Activated CD4-positive, CD25-positive, alpha-beta regulatory T cell (primary cell): ENCODE measurements around the gene SF3A1.
A peak's percentile ranks its signal among the peaks of the same experiment; 100 is the strongest.

Source experiments
- DNase-seq, 4 experiments: peaks; one replicate each; lab custom pipeline; 2025; lab: John Stamatoyannopoulos, UW

Gene SF3A1

DNA sequence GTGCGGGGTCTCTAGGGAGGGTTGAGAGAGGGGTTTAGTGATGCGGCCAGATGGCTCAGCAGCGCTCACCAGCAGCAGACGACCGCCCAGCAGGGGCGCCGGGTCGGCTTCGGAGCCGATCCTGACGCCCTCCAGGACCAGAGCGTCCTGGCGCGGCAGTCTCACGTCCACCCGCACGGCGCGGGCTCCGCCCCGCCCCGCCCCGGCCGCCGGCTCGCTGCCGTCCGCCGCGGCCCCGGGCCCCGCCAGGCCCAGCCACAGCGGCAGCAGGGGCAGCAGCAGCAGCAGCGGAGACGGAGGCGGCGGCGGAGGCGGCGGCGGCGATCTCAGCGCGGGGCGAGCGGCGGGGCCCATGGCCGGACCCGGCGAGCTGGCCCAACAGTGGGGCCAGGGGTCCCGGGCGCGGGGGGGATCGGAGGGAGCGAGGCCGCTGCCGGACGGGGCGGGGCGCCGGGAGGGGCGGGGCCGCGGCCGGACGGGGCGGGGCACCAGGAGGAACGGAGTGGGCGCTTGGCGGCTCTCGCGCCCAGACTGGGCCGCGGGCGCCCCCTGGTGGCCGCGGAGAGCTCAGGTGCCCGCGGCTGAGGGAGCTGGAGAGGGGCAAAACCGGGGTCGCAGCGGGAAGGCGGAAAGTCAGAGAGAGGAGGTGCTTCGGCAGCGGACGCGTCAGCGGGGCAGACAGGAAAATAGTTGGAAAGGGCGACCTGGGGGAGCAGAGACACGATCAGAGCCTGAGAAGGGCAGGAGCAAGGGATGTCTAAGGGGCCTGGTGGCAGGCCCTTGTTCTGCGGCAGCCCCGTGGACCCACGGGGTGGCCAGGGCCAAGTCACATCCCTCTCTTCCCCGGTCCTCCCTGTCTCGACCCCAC lies 30.5 kb upstream of the SF3A1 start, which contains the start of gene RNF215:
RNF215 (minus strand) TSS at position 452 of the 868 bp plus-strand sequence; CDS start at position 354, 98 bp downstream.
- DNase-seq: peak; percentile 63 to 68 (median 67)

- DNase-seq: no peak
These were observed 29.9 kb upstream of the SF3A1 start for GRCh38 chr22:30386608-30386959.

- DNase-seq: no peak
These were observed 29.2 kb upstream of the SF3A1 start for GRCh38 chr22:30385942-30386341.

GRCh38 chr22:30383061-30383460 lies 26.4 kb upstream of the SF3A1 start:
- no peak for DNase-seq

GRCh38 chr22:30382340-30382739 lies 25.6 kb upstream of the SF3A1 start:
- no peak for DNase-seq

DNA sequence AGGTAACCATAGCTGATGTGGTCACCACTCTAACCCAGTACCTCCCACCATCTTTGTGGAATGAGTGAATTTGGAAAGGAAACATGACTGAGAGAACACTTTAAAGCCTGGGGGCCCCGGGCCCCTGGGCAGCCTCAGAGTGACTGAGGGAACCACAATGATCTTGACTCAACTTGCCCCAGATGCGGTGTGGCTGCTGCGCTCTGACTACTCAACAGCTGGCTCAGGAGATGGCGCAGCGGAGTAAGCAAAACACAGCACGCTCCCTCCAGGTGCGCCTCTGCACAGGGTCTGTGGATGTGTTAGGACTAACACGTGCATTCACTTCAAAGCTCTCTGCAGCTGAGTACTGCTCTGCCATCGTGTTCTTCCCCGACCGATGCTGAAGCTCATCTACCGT lies 24.6 kb upstream of the SF3A1 start:
- no peak for DNase-seq

DNA sequence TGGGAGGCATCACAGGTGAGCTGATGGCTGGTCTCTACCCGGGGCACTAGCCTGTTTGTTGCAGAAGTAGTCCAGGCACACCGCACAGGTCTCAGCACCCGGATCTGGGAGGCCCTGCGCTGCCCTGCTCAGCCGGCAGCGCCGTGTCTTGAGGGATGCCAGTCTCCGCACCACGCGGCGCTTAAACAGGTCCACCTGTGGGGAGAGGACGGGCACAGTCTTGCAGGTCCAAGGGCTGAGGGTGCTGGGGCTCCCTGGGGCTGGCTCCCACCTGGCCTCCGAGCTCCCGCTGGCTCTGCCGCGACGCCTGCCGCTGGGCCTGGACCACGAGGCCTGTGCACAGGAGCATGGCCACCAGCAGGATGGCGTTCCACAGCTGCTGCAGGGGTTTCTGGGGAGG lies 23.3 kb upstream of the SF3A1 start:
- no peak for DNase-seq

- no peak for DNase-seq
These were observed 18.7 kb upstream of the SF3A1 start for GRCh38 chr22:30375312-30375849.

DNA sequence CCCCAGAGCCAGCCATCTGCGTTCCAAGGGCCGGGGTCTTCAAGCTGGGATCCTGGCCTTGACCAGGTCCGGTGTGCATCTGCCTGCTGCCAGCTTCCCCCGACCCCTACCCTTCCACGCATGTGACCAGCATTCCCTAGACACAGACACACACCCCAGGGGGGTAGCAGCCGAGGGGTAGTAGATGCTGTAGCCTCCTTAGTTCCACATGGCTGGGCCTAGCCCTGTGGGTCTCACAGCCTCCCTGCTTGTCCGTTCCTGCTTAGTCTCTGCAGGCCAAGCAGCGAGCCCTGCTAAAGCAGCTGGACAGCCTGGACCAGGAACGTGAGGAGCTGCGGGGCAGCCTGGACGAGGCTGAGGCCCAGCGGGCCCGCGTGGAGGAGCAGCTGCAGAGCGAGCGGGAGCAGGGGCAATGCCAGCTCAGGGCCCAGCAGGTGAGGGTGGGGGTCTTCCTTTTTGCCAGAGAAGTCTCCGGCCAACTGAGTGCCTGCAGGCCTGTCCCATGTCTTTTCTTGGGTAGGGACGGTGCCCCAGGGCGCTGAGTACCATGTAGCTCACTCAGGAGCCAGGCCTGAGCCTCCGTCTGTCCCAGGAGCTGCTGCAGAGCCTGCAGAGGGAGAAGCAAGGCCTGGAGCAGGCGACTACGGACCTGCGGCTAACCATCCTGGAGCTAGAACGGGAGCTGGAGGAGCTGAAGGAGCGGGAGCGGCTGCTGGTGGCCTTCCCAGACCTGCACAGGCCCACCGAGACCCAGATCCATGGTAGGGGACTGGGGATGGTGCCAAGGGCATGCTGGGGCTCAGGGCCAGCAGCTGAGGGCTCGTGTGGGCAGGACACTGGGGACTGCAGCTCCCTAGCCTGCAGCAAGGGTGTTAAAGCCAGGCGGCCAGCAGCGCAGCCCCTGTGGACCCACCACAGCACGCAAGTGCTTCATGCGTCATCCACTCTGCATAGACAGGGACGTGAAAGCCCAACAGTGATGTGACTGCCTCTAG lies 16.9 kb upstream of the SF3A1 start:
- no peak for DNase-seq

DNA sequence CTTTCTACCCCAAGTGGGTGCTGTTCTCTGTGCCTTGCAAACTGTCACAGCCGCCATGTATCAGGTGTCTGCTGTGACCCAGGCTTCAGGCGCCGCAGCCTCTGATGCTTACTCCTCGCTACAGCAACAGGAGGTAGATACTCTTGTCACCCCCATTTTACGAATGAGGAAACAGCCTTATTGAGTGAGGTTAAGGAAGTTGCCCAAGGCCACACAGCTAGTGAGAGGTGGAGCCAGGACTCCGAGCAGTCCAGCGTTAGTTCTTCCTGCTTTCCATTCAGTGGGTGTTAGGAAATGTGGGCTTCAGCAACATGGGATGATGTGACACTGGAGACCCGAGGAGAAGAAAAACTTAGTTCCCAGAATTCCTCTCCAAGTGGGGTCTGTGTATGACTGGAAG lies 16.2 kb upstream of the SF3A1 start:
- no peak for DNase-seq

DNA sequence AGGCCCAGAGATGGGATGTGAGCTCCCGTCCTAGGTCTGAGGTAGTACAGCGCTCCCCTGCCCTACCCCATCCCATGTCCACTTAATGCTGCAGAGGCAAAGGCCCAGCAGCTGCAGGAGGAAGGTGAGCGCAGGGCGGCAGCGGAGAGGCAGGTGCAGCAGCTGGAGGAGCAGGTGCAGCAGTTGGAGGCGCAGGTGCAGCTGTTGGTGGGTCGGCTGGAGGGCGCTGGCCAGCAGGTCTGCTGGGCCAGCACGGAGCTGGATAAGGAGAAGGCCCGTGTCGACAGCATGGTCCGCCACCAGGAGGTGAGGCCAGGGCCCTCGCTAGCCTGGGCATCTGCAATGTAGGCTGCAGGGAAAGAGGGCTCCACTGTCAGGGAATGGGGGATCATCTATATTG lies 15.3 kb upstream of the SF3A1 start:
- DNase-seq: no peak

DNA sequence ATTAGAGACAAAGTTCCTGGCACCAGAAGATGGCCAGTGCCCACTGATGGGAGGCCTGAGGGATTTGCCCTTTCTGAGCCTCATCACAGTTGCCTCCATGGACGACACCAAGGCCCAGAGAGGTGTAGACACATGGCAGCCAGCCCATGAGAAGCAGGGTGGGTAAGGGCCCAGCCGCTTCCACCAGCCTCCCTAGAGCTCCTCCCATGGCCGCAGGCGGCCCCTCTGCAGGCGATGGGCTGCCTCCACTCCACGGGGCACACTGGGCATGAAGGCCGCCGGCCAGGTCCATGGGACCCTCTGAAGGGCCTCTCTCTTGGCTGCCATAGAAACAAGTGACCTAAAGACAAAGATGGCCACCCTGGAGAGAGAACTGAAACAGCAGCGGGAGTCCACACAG lies 14.6 kb upstream of the SF3A1 start:
- no peak for DNase-seq

- no peak for DNase-seq
These were observed 14.0 kb upstream of the SF3A1 start for GRCh38 chr22:30370641-30371230.

DNA sequence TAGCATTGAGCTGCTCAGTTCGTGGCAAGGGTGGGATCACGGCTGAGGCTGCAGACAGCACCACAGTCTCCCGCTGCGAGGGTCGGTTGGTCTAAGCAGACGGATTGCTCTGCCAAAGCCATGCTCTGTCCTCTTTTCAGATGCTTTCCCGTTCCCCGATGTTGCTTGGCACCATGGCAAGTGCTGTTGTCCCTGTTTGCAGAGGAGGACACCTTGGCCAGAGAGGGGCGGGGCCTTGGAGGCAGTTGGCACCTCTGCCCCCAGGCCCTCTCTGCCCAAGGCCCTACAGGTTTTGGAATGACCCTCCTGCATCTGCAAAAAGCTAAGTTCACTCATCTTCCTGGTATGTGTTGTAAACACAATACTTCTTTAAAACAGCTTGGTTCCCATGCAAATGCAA lies 11.7 kb upstream of the SF3A1 start:
- no peak for DNase-seq

DNA sequence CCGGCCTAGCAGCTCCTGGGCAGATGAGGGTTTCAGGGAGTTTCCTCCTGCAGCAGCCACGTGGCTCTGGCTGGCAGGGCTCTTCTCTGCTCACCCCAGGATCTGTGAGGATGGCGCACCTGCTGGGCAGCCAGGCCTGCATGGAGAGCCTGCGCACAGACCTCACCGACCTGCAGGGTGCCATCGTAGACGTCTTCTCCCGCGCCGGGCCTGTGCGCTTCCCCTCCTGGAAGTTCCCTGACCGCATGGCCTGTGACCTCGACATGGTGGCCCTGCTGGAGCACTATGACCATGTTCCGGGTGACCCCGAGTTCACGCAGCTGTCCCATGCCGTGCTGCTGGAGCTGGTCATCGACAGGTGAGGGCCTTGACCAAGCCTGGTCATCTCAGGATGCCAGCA lies 9.2 kb upstream of the SF3A1 start:
- no peak for DNase-seq

DNA sequence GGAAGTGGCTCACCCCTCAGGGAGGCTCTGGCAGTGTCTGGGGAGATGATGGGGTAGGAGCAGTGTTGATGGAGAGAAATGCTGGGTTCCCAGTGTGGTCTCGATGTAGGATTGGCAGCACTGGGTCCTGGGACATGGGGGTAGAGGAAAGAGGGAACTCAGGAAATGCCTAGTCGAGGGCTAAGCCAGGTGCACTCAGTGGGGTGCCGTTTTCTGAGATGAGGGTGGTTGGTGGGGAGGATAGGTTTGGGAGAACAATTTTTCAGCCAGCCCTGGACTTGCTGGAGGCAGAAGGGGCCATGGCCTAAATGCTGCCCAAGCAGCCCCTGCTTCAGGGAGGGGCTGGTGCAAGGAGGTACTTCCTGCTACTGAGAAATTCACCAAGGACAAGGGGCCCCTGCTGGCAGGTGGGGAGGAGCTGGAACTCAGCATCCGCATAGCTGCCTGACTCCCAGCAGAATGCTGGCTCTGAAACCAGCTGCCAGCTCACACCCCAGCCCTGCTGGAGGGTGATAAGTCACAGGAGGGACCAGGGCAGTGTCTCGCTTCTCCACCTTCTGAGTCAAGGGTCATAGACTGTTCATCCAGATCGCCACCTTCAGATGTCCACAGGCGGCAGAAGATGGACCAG lies 6.1 kb upstream of the SF3A1 start:
- no peak for DNase-seq

DNA sequence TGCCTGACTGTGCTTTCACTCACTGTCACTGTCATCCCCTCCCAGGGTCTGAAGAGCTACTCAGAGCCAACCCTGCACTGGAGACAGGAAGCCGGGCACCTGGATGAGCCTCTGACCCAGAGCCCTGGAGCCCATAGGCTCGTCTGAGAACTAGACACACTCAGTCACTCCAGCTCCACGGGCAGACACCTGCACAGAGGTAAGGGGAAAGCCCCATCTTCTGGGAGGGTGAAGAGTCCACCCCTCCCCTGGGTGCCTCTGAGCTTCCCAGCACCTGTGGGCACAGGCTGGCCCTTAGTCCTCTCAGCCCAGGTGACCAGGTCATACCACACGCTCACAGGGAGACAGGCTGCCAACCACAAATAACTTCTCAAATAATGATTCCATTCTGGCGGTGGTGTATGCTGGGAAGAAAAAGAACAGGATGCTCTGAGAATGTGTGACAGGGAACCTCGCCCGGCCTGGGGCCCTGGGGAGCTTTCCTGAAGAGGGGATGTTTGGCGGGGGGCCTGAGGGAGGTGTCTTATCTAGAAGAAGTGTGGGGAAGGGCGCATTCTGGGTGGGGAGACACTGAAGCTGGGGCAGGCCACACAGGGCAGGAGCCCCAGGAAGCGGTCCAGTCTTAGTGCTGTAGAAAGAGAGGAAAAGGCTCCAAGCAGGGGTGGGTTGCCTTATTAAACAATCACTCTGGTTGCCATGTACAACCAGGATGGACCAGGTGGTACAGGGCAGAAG lies 5.4 kb upstream of the SF3A1 start:
- no peak for DNase-seq

DNA sequence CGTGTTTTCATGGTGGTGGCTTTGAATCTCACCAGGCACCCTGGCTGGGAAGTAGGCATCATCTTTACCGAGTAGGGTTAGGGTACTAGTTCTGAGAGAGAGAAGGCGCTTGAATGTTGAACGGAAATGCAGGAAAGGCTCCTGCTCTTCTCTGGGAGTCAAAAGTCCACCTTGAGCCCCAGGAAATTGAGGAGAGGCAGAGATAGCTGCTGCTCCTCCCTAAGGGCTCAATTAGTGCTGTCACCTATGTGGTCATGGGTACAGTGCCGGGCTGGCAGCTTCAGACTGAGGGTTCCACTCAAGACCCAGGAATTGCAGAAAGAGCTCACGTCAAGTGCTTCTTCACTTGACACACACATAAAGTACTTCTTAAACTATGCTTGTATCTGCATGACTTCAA lies 1.8 kb upstream of the SF3A1 start:
- DNase-seq: no peak

DNA sequence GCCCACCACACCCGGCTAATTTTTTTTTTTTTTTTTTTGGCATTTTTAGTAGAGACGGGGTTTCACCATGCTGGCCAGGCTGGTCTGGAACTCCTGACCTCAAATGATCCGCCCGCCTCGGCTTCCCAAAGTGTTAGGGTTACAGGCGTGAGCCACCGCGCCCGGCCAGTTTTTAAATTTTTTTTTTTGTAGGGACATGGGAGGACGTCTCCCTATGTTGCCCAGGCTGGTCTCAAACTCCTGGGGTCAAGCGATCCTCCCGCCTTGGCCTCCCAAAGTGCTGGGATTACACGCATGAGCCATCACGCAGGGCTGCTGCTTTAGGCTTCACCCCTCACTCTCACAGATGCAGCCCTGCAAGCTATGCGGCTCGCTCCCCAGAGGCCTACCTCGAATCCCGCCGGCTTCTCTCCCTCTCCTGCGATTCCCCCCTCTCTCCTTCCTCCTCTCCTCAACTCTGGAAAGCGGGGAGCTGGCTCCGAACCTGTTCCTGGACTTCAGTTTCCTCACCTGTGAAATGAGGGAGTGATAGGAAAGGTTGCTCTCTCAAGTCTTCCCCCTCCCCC lies 1.0 kb upstream of the SF3A1 start:
- no peak for DNase-seq

GRCh38 chr22:30357236-30357570 lies 509 bp upstream of the SF3A1 start:
- peak in 1 of 4 experiments; percentile 38 for DNase-seq

- no peak for DNase-seq
These were observed 2.0 kb downstream of the SF3A1 start for GRCh38 chr22:30354644-30355043.
